Mammary epithelial cell (primary cell): ENCODE results near the gene SPNS3.

Experiments used
- EZH2 ChIP-seq: IDR thresholded peaks from 2 replicates; pipeline ENCODE4 v1.6.1; 2012; ENCODE audit warnings: low read length, inconsistent platforms, borderline replicate concordance
- TF ChIP-seq, protein P1 (sequence below), 2 donors: IDR thresholded peaks in 1 of 2; conservative IDR thresholded peaks in 1 of 2; 2 replicates each; pipeline ENCODE4 v1.5.1; 2011 to 2012; ENCODE audit warnings: inconsistent platforms in 2 of 2, low read length in 2 of 2, mild to moderate bottlenecking in 2 of 2, control low read depth in 1 of 2, low read depth in 1 of 2; ENCODE audit not compliant: insufficient read depth in 1 of 2; ENCODE audit errors: extremely low read depth in 1 of 2

DNA sequence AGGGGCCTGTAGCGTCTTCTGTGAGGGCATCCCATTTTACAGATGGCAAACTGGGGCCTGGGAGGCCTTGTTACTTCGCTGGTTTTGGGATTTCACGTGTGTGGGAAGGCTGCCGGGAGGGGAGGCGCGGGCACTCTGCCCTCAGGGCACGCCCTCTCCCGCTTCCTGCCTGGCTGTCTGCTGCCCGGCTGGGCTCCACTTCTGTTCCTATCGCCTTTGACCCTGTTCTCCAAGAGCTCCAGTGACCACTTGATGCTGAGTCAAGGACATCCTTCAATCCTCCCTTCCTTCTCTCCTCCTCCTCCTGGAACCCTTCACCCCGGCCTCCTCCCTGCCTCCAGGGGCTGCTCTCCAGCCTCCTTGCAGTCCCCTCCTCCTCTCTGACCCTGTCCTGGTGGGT, 16.0 kb downstream of the SPNS3 start:
- TF ChIP-seq, protein P1, sequence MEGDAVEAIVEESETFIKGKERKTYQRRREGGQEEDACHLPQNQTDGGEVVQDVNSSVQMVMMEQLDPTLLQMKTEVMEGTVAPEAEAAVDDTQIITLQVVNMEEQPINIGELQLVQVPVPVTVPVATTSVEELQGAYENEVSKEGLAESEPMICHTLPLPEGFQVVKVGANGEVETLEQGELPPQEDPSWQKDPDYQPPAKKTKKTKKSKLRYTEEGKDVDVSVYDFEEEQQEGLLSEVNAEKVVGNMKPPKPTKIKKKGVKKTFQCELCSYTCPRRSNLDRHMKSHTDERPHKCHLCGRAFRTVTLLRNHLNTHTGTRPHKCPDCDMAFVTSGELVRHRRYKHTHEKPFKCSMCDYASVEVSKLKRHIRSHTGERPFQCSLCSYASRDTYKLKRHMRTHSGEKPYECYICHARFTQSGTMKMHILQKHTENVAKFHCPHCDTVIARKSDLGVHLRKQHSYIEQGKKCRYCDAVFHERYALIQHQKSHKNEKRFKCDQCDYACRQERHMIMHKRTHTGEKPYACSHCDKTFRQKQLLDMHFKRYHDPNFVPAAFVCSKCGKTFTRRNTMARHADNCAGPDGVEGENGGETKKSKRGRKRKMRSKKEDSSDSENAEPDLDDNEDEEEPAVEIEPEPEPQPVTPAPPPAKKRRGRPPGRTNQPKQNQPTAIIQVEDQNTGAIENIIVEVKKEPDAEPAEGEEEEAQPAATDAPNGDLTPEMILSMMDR (conservative IDR thresholded peaks at IDR 0.05 in 1 of 2, IDR thresholded peaks at IDR 0.05 in 1 of 2; ENCODE audit: extremely low read depth in 1 of 2, insufficient read depth in 1 of 2, low read depth in 1 of 2, low read length in 2 of 2): no peak
- TF ChIP-seq EZH2: no peak
